SU-DHL-6 (cell line): ENCODE results near the gene UGT2A3.

Source experiments
- H2AFZ ChIP-seq: fragments of 200-600 bp; sonication (generic); 2 replicates; pipeline ENCODE4 v1.6.1; 2014; ENCODE audit warnings: low read depth, mild to moderate bottlenecking, moderate library complexity, mixed read lengths, antibody characterized with exemption, low read length; ENCODE audit not compliant: severe bottlenecking
- H3F3A ChIP-seq: fragments of 200-600 bp; shearing (Covaris generic); 2 replicates; pipeline ENCODE4 v1.6.0; 2016; ENCODE audit warnings: antibody characterized with exemption, mild to moderate bottlenecking; ENCODE audit not compliant: insufficient read depth
- H3K27ac ChIP-seq: fragments of 200-600 bp; sonication (generic); 2 replicates; pipeline ENCODE4 v1.5.1; 2016; ENCODE audit warnings: low read depth, mild to moderate bottlenecking, low read length, moderate library complexity, mixed read lengths
- H3K27me3 ChIP-seq: fragments of 200-600 bp; sonication (generic), shearing (Covaris generic); 2 replicates; pipeline ENCODE4 v1.6.0; 2014; ENCODE audit warnings: mild to moderate bottlenecking, low read length
- H3K36me3 ChIP-seq: fragments of 200-600 bp; sonication (generic); 2 replicates; pipeline ENCODE4 v1.6.1; 2014; ENCODE audit warnings: mild to moderate bottlenecking, low read length, mixed read lengths
- H3K4me2 ChIP-seq: fragments of 300-600, 200-600 bp; shearing (Covaris generic), sonication (generic); 2 replicates; pipeline ENCODE4 v1.6.0; 2014; ENCODE audit warnings: low read length, low read depth, mild to moderate bottlenecking; ENCODE audit not compliant: poor library complexity, severe bottlenecking
- H3K4me3 ChIP-seq: fragments of 200-600 bp; sonication (generic); 2 replicates; pipeline ENCODE4 v1.5.1; 2014; ENCODE audit warnings: antibody characterized with exemption, low read length, mild to moderate bottlenecking, mixed read lengths; ENCODE audit not compliant: insufficient read depth, poor library complexity, severe bottlenecking
- H3K79me2 ChIP-seq: fragments of 200-600 bp; sonication (generic); 2 replicates; pipeline ENCODE4 v1.6.1; 2014; ENCODE audit warnings: mild to moderate bottlenecking, low read length, moderate library complexity; ENCODE audit not compliant: insufficient read depth
- H3K9ac ChIP-seq: fragments of 200-600 bp; sonication (generic); 2 replicates; pipeline ENCODE4 v1.7.0; 2014; ENCODE audit warnings: mild to moderate bottlenecking, low read length
- H3K9me2 ChIP-seq: fragments of 200-600 bp; sonication (generic); replicated peaks from 2 replicates; pipeline ENCODE4 v1.6.1; 2014; ENCODE audit warnings: low read length; ENCODE audit not compliant: insufficient read depth
- H3K9me3 ChIP-seq: fragments of 200-600 bp; sonication (generic); 2 replicates; pipeline ENCODE4 v1.6.1; 2014; ENCODE audit warnings: low read length, mixed read lengths; ENCODE audit not compliant: insufficient read depth
- H4K20me1 ChIP-seq: fragments of 200-600 bp; sonication (generic); 2 replicates; pipeline ENCODE4 v1.6.1; 2014; ENCODE audit warnings: low read depth, mild to moderate bottlenecking, antibody characterized with exemption, low read length, moderate library complexity, mixed read lengths
- CTCF ChIP-seq: fragments of 200-600 bp; sonication (generic); IDR thresholded peaks from one replicate; pipeline ENCODE4 v1.5.1; 2017; ENCODE audit warnings: antibody characterized with exemption, mild to moderate bottlenecking, low read length, moderate library complexity; ENCODE audit not compliant: insufficient read depth, poor library complexity, severe bottlenecking
- EZH2phosphoT487 ChIP-seq: fragments of 200-600 bp; sonication (generic), shearing (Covaris generic); conservative IDR thresholded peaks from 2 replicates; pipeline ENCODE4 v1.6.1; 2018; ENCODE audit warnings: mild to moderate bottlenecking, antibody characterized with exemption, low read length, moderate library complexity, mixed read lengths

The UGT2A3 gene

GRCh38 chr4:68896749-68897148 is 54.9 kb downstream of the UGT2A3 start:
- no peak overlapping the region for H2AFZ ChIP-seq
- H3K9me2 ChIP-seq: no peaks in the 10 kb centered on the region
- H3K79me2 ChIP-seq: no peaks in the 10 kb centered on the region
- no peaks in the 10 kb centered on the region for H3K9me3 ChIP-seq
- H3K27me3 ChIP-seq: no peaks in the 10 kb centered on the region
- H3K4me3 ChIP-seq: no peak overlapping the region
- TF ChIP-seq CTCF (no peak), EZH2phosphoT487 (no peak)
- no peak overlapping the region for H3K27ac ChIP-seq
- H3K4me2 ChIP-seq: no peak overlapping the region
- no peaks in the 10 kb centered on the region for H3F3A ChIP-seq
- no peaks in the 10 kb centered on the region for H4K20me1 ChIP-seq
- H3K36me3 ChIP-seq: no peaks in the 10 kb centered on the region
- no peak overlapping the region for H3K9ac ChIP-seq

- H3K9me3 ChIP-seq: no peaks in the 10 kb centered on the region
- H3K27ac ChIP-seq: no peak overlapping the region
- H3F3A ChIP-seq: no peaks in the 10 kb centered on the region
- no peak overlapping the region for H3K4me2 ChIP-seq
- no peaks in the 10 kb centered on the region for H3K9me2 ChIP-seq
- H3K9ac ChIP-seq: no peak overlapping the region
- H3K4me3 ChIP-seq: no peak overlapping the region
- no peaks in the 10 kb centered on the region for H3K36me3 ChIP-seq
- H4K20me1 ChIP-seq: no peaks in the 10 kb centered on the region
- no peak overlapping the region for H2AFZ ChIP-seq
- no peaks in the 10 kb centered on the region for H3K79me2 ChIP-seq
- H3K27me3 ChIP-seq: no peaks in the 10 kb centered on the region
- TF ChIP-seq EZH2phosphoT487 (no peak), CTCF (no peak)
These were observed 55.9 kb downstream of the UGT2A3 start for GRCh38 chr4:68895561-68896198.

- H3F3A ChIP-seq: no peaks in the 10 kb centered on the region
- H3K36me3 ChIP-seq: no peaks in the 10 kb centered on the region
- H3K27ac ChIP-seq: no peak overlapping the region
- no peaks in the 10 kb centered on the region for H3K79me2 ChIP-seq
- no peaks in the 10 kb centered on the region for H3K9me2 ChIP-seq
- H3K9me3 ChIP-seq: no peaks in the 10 kb centered on the region
- H3K4me3 ChIP-seq: no peak overlapping the region
- H2AFZ ChIP-seq: no peak overlapping the region
- no peaks in the 10 kb centered on the region for H3K27me3 ChIP-seq
- TF ChIP-seq EZH2phosphoT487 (no peak), CTCF (no peak)
- no peak overlapping the region for H3K4me2 ChIP-seq
- H4K20me1 ChIP-seq: no peaks in the 10 kb centered on the region
- no peak overlapping the region for H3K9ac ChIP-seq
These were observed 58.7 kb downstream of the UGT2A3 start for GRCh38 chr4:68892861-68893260.
